GM19043 (cell line): ENCODE results near the gene TOMM7.
"Not testable (repeated sequence)": the region's sequence is repeated elsewhere in the genome, so short reads cannot be mapped to it uniquely, and the experiment has no call there.

Experiments
- ATAC-seq: cut with Tn5 transposase; IDR thresholded peaks from one replicate; pipeline ENCODE4 v1.9.1; 2021; ENCODE audit warnings: low read depth; ENCODE audit not compliant: unreplicated experiment

The TOMM7 gene

DNA sequence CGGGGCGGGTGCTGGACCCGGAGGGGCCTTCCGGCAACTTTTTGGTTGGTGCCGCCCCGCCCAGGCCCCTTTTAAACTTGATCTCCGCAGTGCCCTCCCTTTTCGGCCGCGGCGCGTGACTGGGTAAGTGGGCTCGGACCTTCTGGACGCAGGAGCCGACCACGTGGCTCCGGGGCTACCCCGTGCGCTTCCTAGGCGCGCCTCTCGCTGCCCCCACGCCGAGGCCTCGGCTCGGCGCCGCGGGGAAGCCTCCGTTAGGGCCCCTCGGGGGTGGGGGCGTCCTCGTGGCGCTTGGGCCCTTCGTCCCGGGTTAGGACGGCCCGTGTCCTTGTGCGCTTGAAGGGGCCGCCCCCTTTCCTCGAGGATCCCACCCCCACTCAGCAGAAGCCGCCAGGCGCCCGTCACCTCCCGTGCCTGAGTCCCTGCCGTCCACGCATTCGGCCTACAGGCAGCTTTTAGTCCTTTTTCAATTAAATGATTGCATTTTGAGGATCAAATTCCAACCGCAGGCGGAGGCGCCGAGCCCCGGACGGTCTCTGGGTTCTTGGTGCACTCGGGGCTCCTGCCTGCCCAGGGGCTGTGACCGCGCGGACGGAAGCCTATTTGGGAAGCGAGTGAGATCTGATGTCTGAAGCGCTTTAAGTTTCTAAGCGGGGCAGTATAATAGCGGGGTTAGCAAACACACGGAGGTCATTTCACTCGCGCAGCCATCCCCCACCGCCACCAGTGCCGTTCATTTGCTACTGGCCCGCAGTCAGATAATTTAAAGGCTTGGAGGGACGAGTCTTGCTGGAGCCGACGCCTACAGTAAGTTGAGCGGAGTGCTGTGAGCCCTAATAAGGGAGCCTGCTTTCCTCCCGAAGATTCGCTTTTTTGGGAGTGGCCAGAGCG, 31.8 kb upstream of the TOMM7 start:
- ATAC-seq, result peak; percentile 83

DNA sequence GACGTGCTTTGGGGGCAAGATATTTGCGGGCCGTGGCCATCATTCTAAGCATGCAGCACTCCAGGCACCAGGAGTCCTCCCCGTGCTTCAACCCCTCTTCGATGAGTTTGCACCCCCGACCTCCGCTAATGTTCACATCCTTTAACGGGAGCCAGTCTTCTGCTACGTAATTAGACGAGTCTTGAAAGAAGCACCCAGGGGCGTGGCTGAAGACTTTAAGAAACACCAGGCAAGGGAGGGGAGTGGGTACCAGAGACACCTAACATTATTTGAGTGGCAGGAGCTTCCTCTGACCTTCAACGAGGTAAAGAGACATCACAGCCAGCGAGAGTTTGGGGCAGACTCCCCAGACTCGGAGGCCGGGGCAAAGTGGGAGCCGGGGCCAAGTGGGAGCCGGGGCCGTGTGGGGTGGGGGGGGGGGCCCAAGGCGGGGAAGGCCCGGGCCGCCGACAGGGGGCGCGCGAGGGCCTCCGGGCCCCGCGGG, 31.1 kb upstream of the TOMM7 start:
- ATAC-seq, result peak; percentile 22

DNA sequence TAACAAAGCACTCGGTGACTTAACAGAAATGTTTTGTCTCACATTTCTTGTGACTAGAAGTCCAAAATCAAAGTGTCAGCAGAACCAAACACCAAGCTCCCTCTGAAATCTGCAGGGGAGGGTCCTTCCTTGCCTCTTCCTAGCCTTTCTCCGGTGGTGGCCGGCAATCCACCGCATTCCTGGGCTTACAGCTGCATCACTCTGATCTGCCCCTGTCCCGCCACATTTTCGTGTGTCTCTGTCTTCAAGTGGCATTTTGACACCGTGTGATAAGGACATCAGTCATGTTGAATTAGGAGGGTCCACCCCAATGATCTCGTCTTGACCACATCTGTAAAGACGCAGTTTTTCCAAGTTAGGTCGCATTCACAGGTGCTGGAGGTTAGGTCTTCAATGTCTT, 30.5 kb upstream of the TOMM7 start:
- no peak for ATAC-seq

DNA sequence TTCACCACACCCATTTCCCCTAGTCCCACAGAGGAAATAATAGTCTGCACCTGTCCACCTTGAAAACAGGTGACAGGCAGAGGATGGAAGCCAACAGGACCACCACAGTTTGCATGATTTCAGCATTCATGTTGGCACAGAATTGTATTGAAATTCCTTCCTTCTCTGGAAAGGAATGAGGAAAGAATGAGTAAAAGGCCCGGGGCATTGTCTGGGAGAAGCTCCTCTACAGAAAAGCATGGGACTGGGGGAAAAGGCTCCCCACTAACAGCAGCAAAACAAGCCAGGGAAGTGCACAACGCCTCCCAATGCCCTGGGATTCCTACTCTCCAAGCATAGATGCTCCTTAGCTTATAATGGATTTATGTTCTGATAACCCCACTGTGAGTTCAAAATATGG, 28.5 kb upstream of the TOMM7 start:
- no peak for ATAC-seq

DNA sequence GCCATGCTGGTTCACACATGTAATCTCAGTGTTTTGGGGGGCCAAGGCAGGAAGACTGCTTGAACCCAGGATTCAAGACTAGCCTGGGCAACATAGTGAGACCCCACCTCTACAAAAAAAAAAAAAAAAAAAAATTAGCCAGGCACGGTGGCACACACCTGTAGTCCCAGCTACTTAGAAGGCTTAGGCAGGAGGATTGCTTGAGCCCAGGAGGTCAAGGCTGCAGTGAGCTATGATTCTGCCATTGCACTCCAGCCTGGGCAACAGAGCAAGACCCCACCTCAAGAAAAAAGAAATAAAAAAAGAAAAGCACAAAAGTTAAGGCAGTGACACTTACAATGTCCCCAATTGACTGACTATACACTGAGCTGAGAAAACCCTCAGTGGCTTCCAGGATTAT, 27.7 kb upstream of the TOMM7 start:
- ATAC-seq, result not testable (repeated sequence)

DNA sequence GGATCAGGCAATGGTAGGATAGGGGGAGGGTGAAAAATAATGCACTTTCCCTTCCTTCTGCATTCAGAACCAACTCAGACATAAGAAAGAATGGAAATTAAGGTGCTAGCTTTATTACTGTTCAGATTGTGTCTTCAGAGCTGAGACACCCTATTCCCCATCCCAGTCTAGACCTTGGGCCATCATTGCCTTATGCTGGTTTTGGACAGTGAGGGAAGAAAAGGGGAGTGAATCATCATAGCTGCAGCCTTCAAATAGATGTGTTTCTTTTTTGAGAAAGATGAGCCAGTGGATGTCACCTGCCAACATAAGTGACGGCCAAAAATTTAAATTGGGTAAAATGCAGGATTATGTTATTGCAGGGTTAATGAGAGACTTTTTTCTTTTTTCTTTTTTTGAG, 27.0 kb upstream of the TOMM7 start:
- no peak for ATAC-seq

DNA sequence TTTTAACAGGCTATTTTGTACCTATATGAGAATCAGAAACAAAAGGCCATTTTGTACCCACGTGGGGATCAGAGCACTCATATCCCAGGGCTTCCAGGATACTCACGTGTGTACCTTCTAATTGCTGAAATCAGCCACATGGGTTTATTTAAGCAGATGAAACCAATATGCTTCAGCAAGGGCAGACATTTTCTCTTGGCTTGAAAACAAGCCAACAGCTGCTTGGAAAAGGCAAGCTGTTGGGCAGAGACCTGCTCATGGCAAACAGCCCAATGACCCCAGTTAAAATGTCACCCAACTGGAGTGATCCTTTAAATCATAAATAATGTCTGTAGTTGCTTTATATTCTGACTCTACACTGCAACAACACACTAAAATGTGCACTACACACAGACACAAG, 26.5 kb upstream of the TOMM7 start:
- no peak for ATAC-seq

DNA sequence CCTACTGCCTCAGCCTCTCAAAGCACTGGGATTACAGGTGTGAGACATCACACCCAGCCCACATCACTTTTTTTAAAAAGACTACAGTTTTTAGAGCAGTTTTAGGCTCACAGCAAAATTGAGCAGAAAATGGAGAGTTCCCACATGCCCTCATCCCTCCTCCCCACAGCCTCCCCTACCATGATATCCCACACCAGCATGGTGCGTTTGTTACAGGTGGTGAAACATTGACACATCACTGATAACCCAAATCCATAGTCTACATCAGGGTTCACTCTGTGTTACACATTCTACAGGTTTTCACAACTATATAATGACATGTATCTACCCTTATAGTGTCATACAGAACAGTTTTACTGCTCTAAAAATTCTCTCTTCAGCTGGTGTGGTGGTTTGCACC, 24.3 kb upstream of the TOMM7 start:
- no peak for ATAC-seq

DNA sequence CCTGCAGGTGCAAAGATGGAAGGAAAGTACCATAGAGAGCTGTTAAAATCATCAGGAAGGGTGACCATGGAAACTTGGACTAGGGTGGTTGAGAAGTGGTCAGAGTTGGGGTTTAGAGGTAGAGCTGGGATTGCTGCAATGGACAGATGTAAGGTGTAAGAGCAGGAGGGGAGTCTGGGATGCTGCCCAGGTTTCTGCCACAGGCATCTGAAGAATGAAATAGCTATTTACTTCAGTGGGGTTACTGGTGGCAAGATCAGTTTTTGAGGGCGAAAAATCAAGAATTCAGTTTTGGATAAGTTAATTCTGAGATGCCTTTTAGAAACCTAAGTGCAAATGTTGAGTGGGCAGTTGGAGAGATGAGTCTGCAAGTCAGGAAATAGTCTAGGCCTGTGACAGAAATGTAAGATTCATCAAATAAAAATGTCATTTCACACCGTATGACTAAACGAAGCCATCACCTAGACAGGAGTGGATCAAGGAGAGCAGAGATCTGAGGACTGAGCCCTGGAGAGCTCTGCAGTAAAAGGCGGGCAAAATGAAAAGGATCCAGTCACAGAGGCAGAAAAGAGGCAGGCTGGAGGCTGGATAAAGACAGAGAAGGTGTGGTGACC, 22.7 kb upstream of the TOMM7 start:
- no peak for ATAC-seq

DNA sequence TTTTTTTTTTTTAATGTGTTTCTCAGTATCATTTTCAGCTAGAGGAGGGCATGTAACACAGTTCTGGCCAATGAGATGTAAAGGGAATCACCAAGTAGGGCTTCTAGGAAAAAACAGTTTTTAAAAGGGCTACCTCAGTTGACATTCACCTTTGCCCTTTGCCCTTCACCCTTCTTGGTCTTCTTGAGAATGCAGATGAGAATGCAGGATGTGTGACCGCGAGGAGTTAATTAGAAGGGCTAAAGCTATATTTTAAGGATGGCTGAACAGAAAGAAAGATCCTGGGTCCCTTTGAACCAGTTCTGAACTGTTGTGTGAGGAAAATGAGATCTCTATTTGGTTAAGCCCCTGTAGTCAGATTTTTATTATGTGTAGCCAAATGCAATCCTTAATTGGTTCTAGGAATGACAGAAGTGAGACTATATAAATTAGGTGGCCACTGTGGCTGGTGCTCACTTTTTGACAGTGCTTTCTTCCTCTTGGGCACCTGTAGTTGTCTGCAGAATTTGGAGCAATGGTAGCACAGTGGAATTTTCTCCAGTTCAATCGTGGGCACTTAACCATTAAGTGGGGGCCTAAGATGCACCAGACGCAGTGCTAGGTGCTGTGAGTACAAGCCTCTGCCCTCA, 21.1 kb upstream of the TOMM7 start:
- no peak for ATAC-seq

DNA sequence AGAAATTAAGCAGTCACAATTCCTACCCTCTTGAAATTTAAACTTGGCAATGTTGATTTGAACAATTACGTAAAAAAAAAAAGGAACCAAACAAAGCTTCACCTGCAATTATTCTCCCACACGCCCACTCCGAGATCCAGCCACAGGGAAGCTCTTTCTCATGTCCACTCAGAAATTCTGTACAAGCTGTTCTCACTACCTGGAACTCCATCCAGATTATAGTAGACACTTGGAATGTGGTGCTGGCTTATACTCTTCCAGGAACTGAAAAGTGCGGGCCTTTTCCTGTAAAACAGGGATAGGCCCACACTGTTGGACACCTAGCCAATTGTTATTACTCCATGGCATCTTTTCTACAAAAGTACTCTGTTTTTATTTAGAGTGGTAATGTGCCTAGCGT, 20.3 kb upstream of the TOMM7 start:
- ATAC-seq, result no peak

DNA sequence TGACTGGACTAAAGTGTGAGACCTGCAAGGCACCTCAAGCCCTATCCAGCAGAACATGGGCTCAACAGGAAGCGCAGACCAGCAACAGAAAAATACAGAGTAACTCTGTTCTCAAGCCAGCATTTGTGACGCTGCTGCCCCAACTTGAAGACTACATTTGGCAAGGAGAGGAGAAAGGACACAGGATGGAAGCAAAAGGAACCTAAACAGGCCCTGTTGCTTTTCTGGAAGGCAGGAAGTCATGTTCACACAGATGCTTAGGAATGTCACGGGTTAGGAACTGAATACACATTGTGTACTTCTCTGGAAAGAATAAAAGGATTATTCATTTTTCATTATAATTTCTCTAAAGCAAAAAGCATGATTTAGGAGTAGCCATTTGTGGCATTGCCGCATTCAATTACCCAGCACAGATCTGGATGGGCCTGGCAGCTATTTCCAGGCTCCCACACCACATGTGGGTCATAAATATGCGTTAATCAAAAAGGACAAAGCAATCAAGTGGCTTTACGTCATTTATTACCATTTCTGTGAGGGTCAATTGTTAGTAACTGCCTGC, 19.8 kb upstream of the TOMM7 start:
- no peak for ATAC-seq

DNA sequence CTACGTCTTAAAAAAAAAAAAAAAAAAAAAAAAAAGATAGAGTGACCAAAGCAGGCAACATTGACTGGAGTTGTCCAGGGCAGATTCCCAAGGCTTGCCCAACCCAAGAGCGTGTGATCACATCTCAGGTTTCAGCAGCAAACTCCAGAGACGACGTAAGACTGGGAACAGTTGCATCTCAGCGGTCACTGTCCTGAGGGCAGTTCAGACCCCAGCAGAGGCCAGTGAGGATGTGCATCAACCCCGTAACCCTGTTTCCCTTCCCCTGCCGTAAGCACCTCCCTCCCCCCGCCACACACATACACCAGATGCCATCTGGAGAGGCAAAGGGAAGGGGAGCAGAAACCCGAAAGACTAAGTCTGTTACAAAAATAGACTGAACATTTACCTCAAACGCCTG, 19.3 kb upstream of the TOMM7 start:
- no peak for ATAC-seq

DNA sequence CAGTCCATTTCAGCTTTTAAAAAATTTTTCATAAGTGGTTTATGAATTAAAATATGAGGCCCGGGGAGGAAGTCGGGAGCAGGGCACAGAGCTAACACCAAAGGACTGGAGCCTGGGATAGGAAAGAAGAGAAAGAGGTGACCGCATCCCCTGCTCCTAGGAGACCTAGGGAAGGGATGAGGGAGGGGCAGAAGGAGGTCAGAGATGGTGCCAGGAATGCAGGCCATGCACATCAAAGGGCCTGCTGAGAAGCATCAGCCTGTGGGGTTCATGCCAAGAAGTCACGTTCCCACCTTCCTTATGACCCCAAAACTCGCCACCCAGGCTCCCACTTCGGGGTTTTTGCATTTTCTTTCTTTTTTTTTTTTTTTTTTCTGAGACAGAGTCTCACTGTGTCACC, 14.7 kb upstream of the TOMM7 start:
- ATAC-seq, result no peak

DNA sequence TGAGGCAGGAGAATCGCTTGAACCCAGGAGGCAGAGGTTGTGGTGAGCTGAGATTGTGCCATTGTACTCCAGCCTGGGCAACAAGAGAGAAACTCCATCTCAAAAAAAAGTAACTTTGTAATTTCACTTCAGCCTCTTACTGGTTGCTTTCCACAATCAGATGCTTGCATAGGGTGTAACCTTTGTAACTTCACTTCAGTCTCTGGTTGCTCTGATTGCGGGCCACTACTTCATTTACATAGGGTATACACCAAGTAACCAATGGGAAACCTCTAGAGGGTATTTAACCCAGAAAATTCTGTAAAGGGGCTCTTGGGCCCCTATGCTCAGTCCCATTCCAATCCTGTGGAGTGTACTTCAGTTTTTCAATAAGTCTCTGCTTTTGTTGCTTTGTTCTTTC, 13.9 kb upstream of the TOMM7 start:
- not testable (repeated sequence) for ATAC-seq

DNA sequence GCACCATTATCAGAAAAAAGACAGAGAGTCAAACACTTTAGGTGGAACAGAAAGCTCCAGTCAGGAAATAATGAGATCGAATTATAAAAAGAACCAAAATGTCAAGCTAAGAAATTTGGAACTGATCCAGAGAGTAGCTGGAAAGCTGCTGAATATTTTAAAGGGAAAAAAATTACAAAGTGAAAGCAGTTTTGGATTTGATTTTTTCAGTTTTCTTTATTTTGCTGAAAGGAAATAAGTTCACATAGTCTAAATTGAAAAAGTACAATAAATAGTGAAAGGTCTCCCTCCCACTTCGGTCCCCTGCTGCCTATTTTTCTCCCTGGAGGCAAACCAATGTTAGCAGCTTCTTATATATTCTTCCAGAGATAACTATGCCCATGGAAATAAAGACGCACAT, 11.3 kb upstream of the TOMM7 start:
- ATAC-seq, result no peak

DNA sequence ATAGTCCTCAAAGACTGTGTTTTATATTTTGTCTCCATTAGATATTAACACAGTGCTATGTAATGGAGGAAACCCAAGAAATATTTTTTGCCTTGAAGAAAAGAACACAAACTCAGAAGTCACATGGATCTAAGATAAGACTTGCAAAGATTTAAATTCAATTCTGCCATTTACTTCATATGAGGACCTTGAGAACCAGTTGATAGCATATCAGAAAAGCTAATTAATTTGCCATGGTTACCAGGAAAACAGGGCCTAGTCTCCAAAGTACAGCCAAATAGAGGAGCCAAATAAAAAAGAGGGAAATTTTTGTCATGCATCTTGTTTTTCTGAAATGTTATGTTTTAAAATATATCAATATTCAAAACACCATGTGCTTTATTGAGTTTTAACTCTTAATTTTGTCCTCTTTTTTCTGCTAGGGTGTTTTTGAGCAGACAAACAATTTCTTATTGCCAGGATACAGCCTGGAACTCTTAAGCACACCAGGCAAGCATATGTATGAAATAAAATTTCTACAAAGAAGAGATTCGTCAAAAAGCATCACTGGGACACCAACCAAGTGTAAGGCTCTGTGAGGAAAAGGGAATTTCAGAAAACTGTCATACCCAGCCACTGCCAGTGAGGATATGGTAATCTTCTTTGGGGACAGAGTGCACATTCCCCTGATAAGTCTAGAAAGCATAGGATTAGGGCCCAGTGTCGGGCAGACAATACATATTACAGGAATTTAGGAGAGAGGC, 10.6 kb upstream of the TOMM7 start:
- ATAC-seq, result no peak

DNA sequence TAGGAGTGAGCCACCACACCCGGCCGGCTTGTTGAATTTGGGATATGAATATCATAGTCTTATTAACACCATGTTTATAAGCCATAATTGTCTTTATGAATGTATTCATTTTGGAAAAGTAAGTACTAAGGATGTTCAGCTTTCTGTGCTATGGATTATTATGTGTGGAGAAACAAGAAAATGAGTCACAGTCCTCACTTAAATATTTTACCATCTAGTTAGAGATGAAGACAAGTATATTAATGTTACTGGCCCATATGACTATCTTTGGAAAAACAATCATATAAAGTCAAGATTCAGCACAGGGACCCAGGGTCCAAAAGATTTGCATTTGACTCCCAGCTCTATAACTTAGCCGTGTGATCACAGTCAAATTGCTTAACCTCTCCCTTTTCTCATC, 9.8 kb upstream of the TOMM7 start:
- ATAC-seq, result no peak

DNA sequence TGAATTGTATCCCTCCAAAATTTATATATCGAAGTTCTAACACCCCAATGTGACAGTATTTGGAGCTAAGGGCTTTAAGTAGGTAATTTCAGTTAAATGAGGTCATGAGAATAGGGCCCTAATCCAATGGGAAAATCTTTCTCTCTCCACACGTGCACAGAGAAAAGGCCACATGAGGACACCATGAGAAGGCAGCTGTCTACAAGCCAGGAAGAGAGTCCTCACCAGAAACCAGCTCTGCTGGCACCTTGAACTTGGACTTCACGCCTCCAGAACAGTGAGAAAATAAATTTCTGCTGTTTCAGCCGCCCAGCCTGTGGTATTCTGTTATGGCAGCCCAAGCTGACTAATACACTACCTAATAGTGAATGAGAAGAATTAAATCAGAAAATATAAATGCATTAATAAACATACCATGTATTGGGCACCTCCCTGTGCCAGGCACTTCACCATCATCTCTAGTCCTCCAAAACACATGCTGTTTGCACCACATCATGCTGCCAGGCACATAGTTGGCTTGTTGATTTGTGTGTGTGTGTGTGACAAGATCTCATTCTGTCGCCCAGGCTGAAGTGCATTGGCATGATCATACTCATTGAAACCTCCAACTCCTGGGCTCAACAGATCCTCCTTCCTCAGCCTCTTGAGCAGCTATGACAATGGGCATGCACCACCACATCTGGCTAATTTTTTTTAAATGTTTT, 9.1 kb upstream of the TOMM7 start:
- ATAC-seq, result no peak

DNA sequence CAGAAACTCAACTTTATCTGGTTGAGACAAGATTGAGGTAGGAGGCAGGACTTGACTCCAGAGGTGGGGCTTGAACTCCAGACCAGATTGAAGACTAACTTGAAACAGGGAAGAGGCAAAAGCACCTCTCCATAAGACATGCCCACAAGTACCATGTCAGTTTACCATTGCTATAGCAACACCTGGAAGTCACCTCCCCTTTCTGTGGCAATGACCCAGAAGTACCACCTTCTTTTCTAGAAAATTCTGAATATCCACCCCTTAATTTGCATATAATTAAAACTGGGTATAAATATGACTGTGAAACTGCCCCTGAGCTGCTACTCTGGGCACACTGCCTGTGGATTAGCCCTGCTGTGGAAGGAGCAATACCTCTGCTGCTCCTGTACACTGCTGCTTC, 4.9 kb upstream of the TOMM7 start:
- no peak for ATAC-seq
